ENCODE measurements around the gene FRYL. TPM values are rescaled to one million over a fixed set of nuclear protein-coding genes. Genes with fewer than 3 reads are reported as not detected.

Gene FRYL
- total and polyA plus RNA-seq, 7 experiments from 2014 or later: 25.4 to 126 (median 102) TPM

GRCh38 chr4:48665555-48666186, 114.4 kb downstream of the FRYL start:
- Histone ChIP-seq H3K27ac (ENCODE audit: low read depth, low read length) (no peak overlapping the region), H3K4me3 (ENCODE audit: low read length) (no peak overlapping the region), H3K27me3 (ENCODE audit: control insufficient read depth in 2 of 2, insufficient read depth in 2 of 2, low read length in 2 of 2) (no peaks in the 10 kb centered on the region), H3K36me3 (ENCODE audit: control insufficient read depth in 2 of 3, insufficient read depth in 3 of 3, low read length in 3 of 3) (no peaks in the 10 kb centered on the region), H3K4me1 (ENCODE audit: control insufficient read depth in 2 of 2, insufficient read depth in 2 of 2, low read length in 2 of 2) (peaks cover 6 to 20% of the 10 kb centered on the region in 2 donors), H3K9me3 (ENCODE audit: control insufficient read depth in 2 of 3, low read length in 3 of 3) (peaks cover 0 to 3% (median 0%) of the 10 kb centered on the region in 3 experiments)
- DNase-seq: no peak
- intact Hi-C loops (cut with micrococcal nuclease): no loop called here
- Mint-ChIP-seq H3K4me1 (peaks cover 14 to 53% (median 46%) of the 10 kb centered on the region in 7 donors), H3K9me3 (peaks cover 0 to 26% (median 4%) of the 10 kb centered on the region in 11 donors), H3K27me3 (no peaks in the 10 kb centered on the region), H3K27ac (peak overlapping the region in 1 of 9 donors; percentile 56), H3K4me3 (peak overlapping the region in 2 of 10 donors; percentile 17 to 27), H3K36me3 (peaks cover 5 to 38% (median 25%) of the 10 kb centered on the region in 5 donors)
- no peak for ATAC-seq
- POLR2A ChIA-PET: interaction anchor here (0.9 kb wide), 1 partner anchor 9 kb away, joined by 3 read pairs; no protein-coding TSS in a partner anchor
- CTCF ChIA-PET: no interaction called here

GRCh38 chr4:48664938-48665337, 115.1 kb downstream of the FRYL start:
- Histone ChIP-seq H3K27ac (ENCODE audit: low read depth, low read length) (no peak overlapping the region), H3K4me1 (ENCODE audit: control insufficient read depth in 2 of 2, insufficient read depth in 2 of 2, low read length in 2 of 2) (peaks cover 6 to 20% of the 10 kb centered on the region in 2 donors), H3K36me3 (ENCODE audit: control insufficient read depth in 2 of 3, insufficient read depth in 3 of 3, low read length in 3 of 3) (no peaks in the 10 kb centered on the region), H3K27me3 (ENCODE audit: control insufficient read depth in 2 of 2, insufficient read depth in 2 of 2, low read length in 2 of 2) (no peaks in the 10 kb centered on the region), H3K4me3 (ENCODE audit: low read length) (no peak overlapping the region), H3K9me3 (ENCODE audit: control insufficient read depth in 2 of 3, low read length in 3 of 3) (peaks cover 0 to 3% (median 0%) of the 10 kb centered on the region in 3 experiments)
- H3K27me3 Mint-ChIP-seq: no peaks in the 10 kb centered on the region
- DNase-seq: no peak
- H3K27ac Mint-ChIP-seq: peak overlapping the region in 2 of 9 donors; percentile 19 to 25
- peaks cover 0 to 26% (median 4%) of the 10 kb centered on the region in 11 donors for H3K9me3 Mint-ChIP-seq
- ChIA-PET POLR2A (no interaction called here), CTCF (no interaction called here)
- no peak for ATAC-seq
- H3K4me1 Mint-ChIP-seq: peaks cover 15 to 57% (median 49%) of the 10 kb centered on the region in 7 donors
- intact Hi-C loops (cut with micrococcal nuclease): no loop called here
- H3K4me3 Mint-ChIP-seq: no peak overlapping the region
- H3K36me3 Mint-ChIP-seq: peaks cover 4 to 40% (median 28%) of the 10 kb centered on the region in 5 donors

- Histone ChIP-seq H3K4me3 (ENCODE audit: low read length) (no peak overlapping the region), H3K9me3 (ENCODE audit: control insufficient read depth in 2 of 3, low read length in 3 of 3) (peaks cover 0 to 3% (median 0%) of the 10 kb centered on the region in 3 experiments), H3K4me1 (ENCODE audit: control insufficient read depth in 2 of 2, insufficient read depth in 2 of 2, low read length in 2 of 2) (peaks cover 0 to 9% of the 10 kb centered on the region in 2 donors), H3K36me3 (ENCODE audit: control insufficient read depth in 2 of 3, insufficient read depth in 3 of 3, low read length in 3 of 3) (no peaks in the 10 kb centered on the region), H3K27ac (ENCODE audit: low read depth, low read length) (no peak overlapping the region), H3K27me3 (ENCODE audit: control insufficient read depth in 2 of 2, insufficient read depth in 2 of 2, low read length in 2 of 2) (no peaks in the 10 kb centered on the region)
- Mint-ChIP-seq H3K9me3 (peaks cover 0 to 26% (median 4%) of the 10 kb centered on the region in 11 donors), H3K4me1 (peaks cover 16 to 47% (median 41%) of the 10 kb centered on the region in 7 donors), H3K4me3 (peak overlapping the region in 1 of 10 donors; percentile 46), H3K27ac (peak overlapping the region in 1 of 9 donors; percentile 10), H3K36me3 (peaks cover 4 to 45% (median 35%) of the 10 kb centered on the region in 5 donors), H3K27me3 (no peaks in the 10 kb centered on the region)
- POLR2A ChIA-PET: interaction anchor here (1.0 kb wide), 1 partner anchor 10 kb away, joined by 3 read pairs; no protein-coding TSS in a partner anchor
- no peak for ATAC-seq
- DNase-seq: no peak
- intact Hi-C loops (cut with micrococcal nuclease): no loop called here
- CTCF ChIA-PET: no interaction called here
These were observed 118.7 kb downstream of the FRYL start for GRCh38 chr4:48661391-48661790.

GRCh38 chr4:48660347-48660746, 119.7 kb downstream of the FRYL start:
- intact Hi-C loops (cut with micrococcal nuclease): no loop called here
- Histone ChIP-seq H3K27me3 (ENCODE audit: control insufficient read depth in 2 of 2, insufficient read depth in 2 of 2, low read length in 2 of 2) (no peaks in the 10 kb centered on the region), H3K36me3 (ENCODE audit: control insufficient read depth in 2 of 3, insufficient read depth in 3 of 3, low read length in 3 of 3) (no peaks in the 10 kb centered on the region), H3K4me3 (ENCODE audit: low read length) (no peak overlapping the region), H3K9me3 (ENCODE audit: control insufficient read depth in 2 of 3, low read length in 3 of 3) (peaks cover 0 to 3% (median 0%) of the 10 kb centered on the region in 3 experiments), H3K27ac (ENCODE audit: low read depth, low read length) (no peak overlapping the region), H3K4me1 (ENCODE audit: control insufficient read depth in 2 of 2, insufficient read depth in 2 of 2, low read length in 2 of 2) (peaks cover 0 to 4% of the 10 kb centered on the region in 2 donors)
- Mint-ChIP-seq H3K27me3 (no peaks in the 10 kb centered on the region), H3K36me3 (peaks cover 4 to 42% (median 35%) of the 10 kb centered on the region in 5 donors), H3K4me3 (no peak overlapping the region), H3K4me1 (peaks cover 10 to 40% (median 35%) of the 10 kb centered on the region in 7 donors), H3K27ac (no peak overlapping the region), H3K9me3 (peaks cover 0 to 26% (median 4%) of the 10 kb centered on the region in 11 donors)
- POLR2A ChIA-PET: interaction anchor here (1.0 kb wide), 1 partner anchor 9 kb away, joined by 3 read pairs; no protein-coding TSS in a partner anchor
- DNase-seq (no peak), ATAC-seq (no peak)
- CTCF ChIA-PET: no interaction called here

- peaks cover 0 to 3% (median 0%) of the 10 kb centered on the region in 11 donors for H3K9me3 Mint-ChIP-seq
- no peak for ATAC-seq
- H3K4me1 ChIP-seq (ENCODE audit: control insufficient read depth in 2 of 2, insufficient read depth in 2 of 2, low read length in 2 of 2): peaks cover 0 to 11% of the 10 kb centered on the region in 2 donors
- no peak overlapping the region for H3K27ac ChIP-seq (ENCODE audit: low read depth, low read length)
- peak overlapping the region in 1 of 10 donors; percentile 34 for H3K4me3 Mint-ChIP-seq
- ChIA-PET CTCF (interaction anchor here (0.7 kb wide), 2 partner anchors 94 to 376 kb away, joined by 3 to 6 read pairs; no protein-coding TSS in a partner anchor), POLR2A (interaction anchor here (0.7 kb wide), 1 partner anchor 151 kb away, joined by 4 read pairs; no protein-coding TSS in a partner anchor)
- H3K36me3 Mint-ChIP-seq: peaks cover 0 to 33% (median 17%) of the 10 kb centered on the region in 5 donors
- no peaks in the 10 kb centered on the region for H3K36me3 ChIP-seq (ENCODE audit: control insufficient read depth in 2 of 3, insufficient read depth in 3 of 3, low read length in 3 of 3)
- no peaks in the 10 kb centered on the region for H3K27me3 Mint-ChIP-seq
- no peaks in the 10 kb centered on the region for H3K9me3 ChIP-seq (ENCODE audit: control insufficient read depth in 2 of 3, low read length in 3 of 3)
- H3K4me1 Mint-ChIP-seq: peaks cover 27 to 62% (median 56%) of the 10 kb centered on the region in 7 donors
- no peaks in the 10 kb centered on the region for H3K27me3 ChIP-seq (ENCODE audit: control insufficient read depth in 2 of 2, insufficient read depth in 2 of 2, low read length in 2 of 2)
- intact Hi-C loops (cut with micrococcal nuclease): no loop called here
- H3K4me3 ChIP-seq (ENCODE audit: low read length): no peak overlapping the region
- H3K27ac Mint-ChIP-seq: peak overlapping the region in 2 of 9 donors; percentile 48 to 71
- no peak for DNase-seq
These were observed 125.9 kb downstream of the FRYL start for GRCh38 chr4:48654015-48654664.

- Histone ChIP-seq H3K36me3 (ENCODE audit: control insufficient read depth in 2 of 3, insufficient read depth in 3 of 3, low read length in 3 of 3) (no peaks in the 10 kb centered on the region), H3K4me3 (ENCODE audit: low read length) (no peak overlapping the region), H3K4me1 (ENCODE audit: control insufficient read depth in 2 of 2, insufficient read depth in 2 of 2, low read length in 2 of 2) (peaks cover 0 to 11% of the 10 kb centered on the region in 2 donors), H3K9me3 (ENCODE audit: control insufficient read depth in 2 of 3, low read length in 3 of 3) (no peaks in the 10 kb centered on the region), H3K27me3 (ENCODE audit: control insufficient read depth in 2 of 2, insufficient read depth in 2 of 2, low read length in 2 of 2) (no peaks in the 10 kb centered on the region), H3K27ac (ENCODE audit: low read depth, low read length) (no peak overlapping the region)
- Mint-ChIP-seq H3K4me3 (peak overlapping the region in 1 of 10 donors; percentile 35), H3K36me3 (peaks cover 0 to 28% (median 15%) of the 10 kb centered on the region in 5 donors), H3K27me3 (no peaks in the 10 kb centered on the region), H3K4me1 (peaks cover 29 to 59% (median 53%) of the 10 kb centered on the region in 7 donors), H3K27ac (no peak overlapping the region), H3K9me3 (peaks cover 0 to 1% (median 0%) of the 10 kb centered on the region in 11 donors)
- POLR2A ChIA-PET: interaction anchor here (0.7 kb wide), 2 partner anchors 152 kb away, joined by 3 to 4 read pairs; no protein-coding TSS in a partner anchor
- intact Hi-C loops (cut with micrococcal nuclease): no loop called here
- ATAC-seq: peak; percentile 42
- DNase-seq: no peak
- CTCF ChIA-PET: interaction anchor here (0.7 kb wide), 2 partner anchors 93 to 375 kb away, joined by 3 to 6 read pairs; no protein-coding TSS in a partner anchor
These were observed 126.7 kb downstream of the FRYL start for GRCh38 chr4:48653217-48654014.

Data from naive thymus-derived CD4-positive, alpha-beta T cell (primary cell).